ENCODE measurements around the gene CASQ2. TPM values are rescaled to one million over a fixed set of nuclear protein-coding genes. Genes with fewer than 3 reads are reported as not detected.

CASQ2 gene
- total RNA-seq, 1 donor from 2014 or later: not detected

DNA sequence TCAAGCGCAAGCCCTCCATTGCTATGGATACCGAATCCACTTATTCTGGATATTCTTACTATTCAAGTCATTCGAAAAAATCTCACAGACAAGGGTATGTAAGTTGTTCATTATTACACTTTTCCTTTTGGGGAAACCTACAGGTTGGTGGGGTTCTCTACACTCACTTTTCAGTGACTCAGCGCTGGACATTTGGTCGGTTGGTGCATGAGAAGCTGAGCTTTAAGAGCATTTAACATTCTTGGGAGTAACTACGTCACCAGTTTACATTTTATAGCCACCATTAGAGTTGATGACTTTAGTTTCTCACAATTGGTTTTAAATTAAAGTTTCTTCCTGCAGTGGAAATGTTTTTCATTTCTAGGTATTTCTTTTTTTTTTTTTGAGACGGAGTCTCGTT, 117.1 kb downstream of the CASQ2 start:
- Mint-ChIP-seq H3K36me3 (ENCODE audit: low read depth, unreplicated experiment) (no peaks in the 10 kb centered on the region), H3K27ac (ENCODE audit: unreplicated experiment) (no peak overlapping the region), H3K4me1 (ENCODE audit: unreplicated experiment) (peaks cover 23% of the 10 kb centered on the region), H3K9me3 (ENCODE audit: unreplicated experiment) (no peaks in the 10 kb centered on the region), H3K27me3 (ENCODE audit: unreplicated experiment) (no peaks in the 10 kb centered on the region), H3K4me3 (ENCODE audit: unreplicated experiment) (no peak overlapping the region)
- DNase-seq (ENCODE audit: low spot score): no peak
- TF ChIP-seq, protein P1, sequence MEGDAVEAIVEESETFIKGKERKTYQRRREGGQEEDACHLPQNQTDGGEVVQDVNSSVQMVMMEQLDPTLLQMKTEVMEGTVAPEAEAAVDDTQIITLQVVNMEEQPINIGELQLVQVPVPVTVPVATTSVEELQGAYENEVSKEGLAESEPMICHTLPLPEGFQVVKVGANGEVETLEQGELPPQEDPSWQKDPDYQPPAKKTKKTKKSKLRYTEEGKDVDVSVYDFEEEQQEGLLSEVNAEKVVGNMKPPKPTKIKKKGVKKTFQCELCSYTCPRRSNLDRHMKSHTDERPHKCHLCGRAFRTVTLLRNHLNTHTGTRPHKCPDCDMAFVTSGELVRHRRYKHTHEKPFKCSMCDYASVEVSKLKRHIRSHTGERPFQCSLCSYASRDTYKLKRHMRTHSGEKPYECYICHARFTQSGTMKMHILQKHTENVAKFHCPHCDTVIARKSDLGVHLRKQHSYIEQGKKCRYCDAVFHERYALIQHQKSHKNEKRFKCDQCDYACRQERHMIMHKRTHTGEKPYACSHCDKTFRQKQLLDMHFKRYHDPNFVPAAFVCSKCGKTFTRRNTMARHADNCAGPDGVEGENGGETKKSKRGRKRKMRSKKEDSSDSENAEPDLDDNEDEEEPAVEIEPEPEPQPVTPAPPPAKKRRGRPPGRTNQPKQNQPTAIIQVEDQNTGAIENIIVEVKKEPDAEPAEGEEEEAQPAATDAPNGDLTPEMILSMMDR (IDR thresholded peaks at IDR 0.05; ENCODE audit: unreplicated experiment): no peak

DNA sequence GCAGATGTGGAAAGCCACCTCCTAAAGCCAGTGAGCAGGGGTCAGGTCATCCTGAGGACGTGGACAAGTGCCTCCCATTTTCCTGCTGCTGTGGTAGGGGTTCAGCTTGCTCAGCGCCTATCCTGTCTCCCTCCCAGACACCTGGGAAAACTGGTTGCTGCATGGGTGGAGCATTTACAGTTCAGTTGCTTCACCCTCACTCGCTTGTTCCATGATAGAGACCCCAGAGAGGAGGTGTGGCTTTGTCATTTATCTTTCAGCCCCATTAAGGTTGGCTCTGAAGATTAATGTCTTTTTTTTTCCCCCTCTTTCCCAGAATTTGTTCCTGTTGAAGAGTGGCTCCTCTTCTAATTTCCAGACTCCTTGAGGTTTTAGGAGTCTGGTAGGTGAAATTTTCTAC, 117.6 kb downstream of the CASQ2 start:
- DNase-seq (ENCODE audit: low spot score): no peak
- TF ChIP-seq, protein P1 (IDR thresholded peaks at IDR 0.05; ENCODE audit: unreplicated experiment): no peak
- Mint-ChIP-seq H3K4me1 (ENCODE audit: unreplicated experiment) (peaks cover 19% of the 10 kb centered on the region), H3K27ac (ENCODE audit: unreplicated experiment) (no peak overlapping the region), H3K9me3 (ENCODE audit: unreplicated experiment) (no peaks in the 10 kb centered on the region), H3K4me3 (ENCODE audit: unreplicated experiment) (no peak overlapping the region), H3K36me3 (ENCODE audit: low read depth, unreplicated experiment) (no peaks in the 10 kb centered on the region), H3K27me3 (ENCODE audit: unreplicated experiment) (no peaks in the 10 kb centered on the region)

Other genes starting within 250 kb of the CASQ2 start
- 14.9 TPM for gene VANGL1, start 126.7 kb downstream of the CASQ2 start, total RNA-seq (ENCODE audit: unreplicated experiment)
- gene NHLH2, start 72.4 kb upstream of the CASQ2 start, total RNA-seq (ENCODE audit: unreplicated experiment): 2.3 TPM
- gene SLC22A15, start 207.8 kb upstream of the CASQ2 start, total RNA-seq (ENCODE audit: unreplicated experiment): 21.9 TPM

Data from endothelial cell (in vitro differentiated cells).